H1 (cell line): ENCODE data around the gene COL21A1. TPM values are rescaled to one million over a fixed set of nuclear protein-coding genes. Genes with fewer than 3 reads are reported as not detected.

Experiments
- CHD7 ChIP-seq: fragments of 300-600 bp; sonication (generic); IDR thresholded peaks from 2 replicates; pipeline ENCODE4 v1.7.1; 2012; ENCODE audit warnings: low read length, moderate library complexity, mild to moderate bottlenecking, inconsistent platforms; ENCODE audit not compliant: insufficient replicate concordance
- EP300 ChIP-seq, 2 experiments: IDR thresholded peaks; 1 replicate in 1 of 2; 2 replicates in 1 of 2; pipeline ENCODE4 v1.6.1; 2011 to 2012; ENCODE audit warnings: low read depth in 2 of 2, low read length in 2 of 2, mild to moderate bottlenecking in 2 of 2, borderline replicate concordance in 1 of 2, inconsistent platforms in 1 of 2, moderate library complexity in 1 of 2
- FOSL1 ChIP-seq: IDR thresholded peaks from 2 replicates; pipeline ENCODE4 v1.6.1; 2011; ENCODE audit warnings: mild to moderate bottlenecking, low read depth, low read length, moderate library complexity; ENCODE audit not compliant: insufficient read depth
- JUN ChIP-seq: IDR thresholded peaks from 2 replicates; pipeline ENCODE4 v1.6.1; 2011; ENCODE audit warnings: low read depth, mild to moderate bottlenecking, improper control_type of control experiment, low read length
- MAFK ChIP-seq: IDR thresholded peaks from 2 replicates; pipeline ENCODE4 v1.6.1; 2012; ENCODE audit warnings: low read depth, mild to moderate bottlenecking, improper control_type of control experiment, low read length
- PHF8 ChIP-seq: fragments of 200-600 bp; sonication (generic); conservative IDR thresholded peaks from 2 replicates; pipeline ENCODE4 v1.7.1; 2012; ENCODE audit warnings: low read depth, mild to moderate bottlenecking, inconsistent platforms, low read length, moderate library complexity
- POU5F1 ChIP-seq: IDR thresholded peaks from 2 replicates; pipeline ENCODE4 v1.6.1; 2011; ENCODE audit warnings: low read depth, mild to moderate bottlenecking, low read length, moderate library complexity
- SIN3A ChIP-seq, 2 experiments: IDR thresholded peaks in 1 of 2; conservative IDR thresholded peaks in 1 of 2; 2 replicates each; pipeline ENCODE4 v1.6.1; 2011 to 2012; ENCODE audit warnings: low read length in 2 of 2, improper control_type of control experiment in 1 of 2, low read depth in 1 of 2, mild to moderate bottlenecking in 1 of 2
- SP2 ChIP-seq: IDR thresholded peaks from 2 replicates; pipeline ENCODE4 v1.6.1; 2012; ENCODE audit warnings: mild to moderate bottlenecking, low read length, inconsistent platforms
- USF2 ChIP-seq: IDR thresholded peaks from 2 replicates; pipeline ENCODE4 v1.6.1; 2011; ENCODE audit warnings: low read length, improper control_type of control experiment
- polyA plus RNA-seq, 7 experiments: library from polyadenylated mRNA; depleted of rRNA in 3 of 7; stranded (reverse) in 5 of 7; unstranded in 2 of 7; fragments of >200 nt in 5 of 7; fragments of 200-250 nt in 2 of 7; gene quantifications; 1 replicate in 5 of 7; 2 replicates in 1 of 7; 4 replicates in 1 of 7; pipeline versions ENCODE4 v1.2.1 to v1.2.3, GENCODE V29; 2011 to 2013; ENCODE audit warnings: missing spikeins in 2 of 7, mixed read lengths in 2 of 7
- total RNA-seq: library from RNA; stranded (reverse); fragmentation: NEBNext Ultra II Directional; extraction: Animal tissue kit (Norgen Biotek cat#: 25700); gene quantifications from 2 replicates; pipeline ENCODE4 v1.2.1, GENCODE V29; 2021

The COL21A1 gene
- total and polyA plus RNA-seq, 2 of the 8 experiments (the other 6 are each of a cell fraction or from before 2014, with no cell fraction given) = 1.6 to 3.4 TPM

GRCh38 chr6:56093776-56094175 is 153.6 kb downstream of the COL21A1 start (continued):
- TF ChIP-seq CHD7 (no peak), FOSL1 (no peak), MAFK (no peak), EP300 (IDR thresholded peaks at IDR 0.05; ENCODE audit: borderline replicate concordance in 1 of 2, low read depth in 2 of 2, low read length in 2 of 2) (no peak), SP2 (no peak), JUN (no peak), USF2 (no peak), SIN3A (conservative IDR thresholded peaks at IDR 0.05 in 1 of 2, IDR thresholded peaks at IDR 0.05 in 1 of 2; ENCODE audit: low read depth in 1 of 2, low read length in 2 of 2) (no peak), POU5F1 (no peak), PHF8 (no peak)
